B cell (primary cell): Measurements from ENCODE around the gene ZBTB34. TPM values are rescaled to one million over a fixed set of nuclear protein-coding genes. Genes with fewer than 3 reads are reported as not detected.
"Not testable (repeated sequence)": the region's sequence is repeated elsewhere in the genome, so short reads cannot be mapped to it uniquely, and the experiment has no call there.

Source experiments
- ATAC-seq: fragments of 200-7000 bp; cut with Tn5 transposase; one replicate; pipeline ENCODE4 v1.10.0; 2021; ENCODE audit warnings: low read depth, mild to moderate bottlenecking, moderate number of reproducible peaks, moderate library complexity
- CTCF ChIA-PET: fragments of 350-600 bp; sonication (Branson Sonifier 250); formaldehyde crosslinking; loops from one replicate; lab custom pipeline; 2021; ENCODE audit warnings: antibody characterized with exemption, inconsistent platforms; lab: Charles Lee
- POLR2A ChIA-PET: fragments of 350-600 bp; sonication (Branson Sonifier 250); formaldehyde crosslinking; loops from one replicate; lab custom pipeline; 2021; ENCODE audit warnings: antibody characterized with exemption; lab: Charles Lee
- DNase-seq: peaks from one replicate; pipeline ENCODE4 v3.0.0; 2013
- H2AFZ ChIP-seq: 2 replicates; pipeline ENCODE4 v1.6.1; 2012; ENCODE audit warnings: mild to moderate bottlenecking, low read depth, low read length; ENCODE audit not compliant: insufficient read depth, poor library complexity, severe bottlenecking
- H3K27ac ChIP-seq, 2 donors: 1 replicate in 1 of 2; 2 replicates in 1 of 2; pipeline ENCODE4 v1.5.1; 2012 to 2013; ENCODE audit warnings: low read length in 2 of 2, mild to moderate bottlenecking in 2 of 2, moderate library complexity in 1 of 2
- H3K27me3 ChIP-seq, 4 experiments: fragments of 200-600 bp in 1 of 4; sonication (generic) in 1 of 4; replicated peaks in 1 of 4; 1 replicate in 2 of 4; 2 replicates in 2 of 4; pipeline versions ENCODE4 v1.6.1 to v1.7.0; 2013 to 2016; ENCODE audit warnings: low read length in 3 of 4, mild to moderate bottlenecking in 2 of 4, mixed read lengths in 1 of 4, moderate library complexity in 1 of 4; ENCODE audit not compliant: insufficient read depth in 4 of 4, control insufficient read depth in 3 of 4; ENCODE audit errors: control extremely low read depth in 1 of 4
- H3K36me3 ChIP-seq, 2 experiments: replicated peaks in 1 of 2; 1 replicate in 1 of 2; 2 replicates in 1 of 2; pipeline versions ENCODE4 v1.6.1 to v1.7.1; 2013; ENCODE audit warnings: low read length in 1 of 2; ENCODE audit not compliant: insufficient read depth in 2 of 2, control insufficient read depth in 1 of 2; ENCODE audit errors: control extremely low read depth in 1 of 2, extremely low read depth in 1 of 2
- H3K4me1 ChIP-seq, 2 donors: fragments of 200-600 bp in 1 of 2; sonication (generic) in 1 of 2; 1 replicate in 1 of 2; 2 replicates in 1 of 2; pipeline versions ENCODE4 v1.5.1 to v1.6.1; 2013 to 2017; ENCODE audit warnings: low read length in 2 of 2; ENCODE audit not compliant: control insufficient read depth in 2 of 2, insufficient read depth in 2 of 2
- H3K4me2 ChIP-seq: replicated peaks from 2 replicates; pipeline ENCODE3; 2012; ENCODE audit warnings: mild to moderate bottlenecking, low read depth, low read length; ENCODE audit not compliant: poor library complexity, severe bottlenecking
- H3K4me3 ChIP-seq, 5 experiments: fragments of 200-600 bp in 1 of 5; sonication (generic) in 1 of 5; 1 replicate in 3 of 5; 2 replicates in 2 of 5; pipeline versions ENCODE4 v1.5.1 to v1.7.0; 2011 to 2016; ENCODE audit warnings: low read length in 4 of 5, mild to moderate bottlenecking in 4 of 5, low read depth in 2 of 5, control low read depth in 1 of 5, moderate library complexity in 1 of 5; ENCODE audit not compliant: insufficient read depth in 1 of 5; ENCODE audit errors: control extremely low read depth in 1 of 5, extremely low read depth in 1 of 5
- H3K79me2 ChIP-seq: fragments of 200-600 bp; sonication (generic); one replicate; pipeline ENCODE4 v1.6.0; 2016; ENCODE audit warnings: low read length; ENCODE audit not compliant: control insufficient read depth, insufficient read depth
- H3K9ac ChIP-seq: fragments of 200-600 bp; sonication (generic); 2 replicates; pipeline ENCODE4 v1.6.1; 2017; ENCODE audit warnings: mild to moderate bottlenecking, low read length, moderate library complexity
- H3K9me3 ChIP-seq, 3 donors: one replicate each; pipeline versions ENCODE4 v1.6.1 to v1.7.1; 2013; ENCODE audit warnings: low read length in 2 of 3; ENCODE audit not compliant: control insufficient read depth in 2 of 3, insufficient read depth in 1 of 3; ENCODE audit errors: control extremely low read depth in 1 of 3
- H4K20me1 ChIP-seq: 2 replicates; pipeline ENCODE4 v1.6.0; 2012; ENCODE audit warnings: mild to moderate bottlenecking, low read length; ENCODE audit not compliant: insufficient read depth, control insufficient read depth, poor library complexity, severe bottlenecking
- H3K27ac Mint-ChIP-seq: one replicate; pipeline ENCODE4 v1.8.0; 2021; ENCODE audit warnings: mixed read lengths
- H3K27me3 Mint-ChIP-seq: one replicate; pipeline ENCODE4 v1.8.0; 2021; ENCODE audit warnings: mixed read lengths
- H3K4me1 Mint-ChIP-seq: one replicate; pipeline ENCODE4 v1.8.0; 2021; ENCODE audit warnings: mixed read lengths
- H3K4me3 Mint-ChIP-seq: one replicate; pipeline ENCODE4 v1.8.0; 2021; ENCODE audit warnings: mixed read lengths
- H3K9me3 Mint-ChIP-seq: one replicate; pipeline ENCODE4 v1.8.0; 2022; ENCODE audit warnings: mixed read lengths; ENCODE audit not compliant: insufficient read depth
- CTCF ChIP-seq: fragments of 200-600 bp; IDR thresholded peaks from one replicate; pipeline ENCODE4 v1.8.0; 2022; ENCODE audit warnings: antibody characterized with exemption, mild to moderate bottlenecking
- EZH2 ChIP-seq: IDR thresholded peaks from 2 replicates; pipeline ENCODE4 v1.6.1; 2012; ENCODE audit warnings: borderline replicate concordance, low read depth, mild to moderate bottlenecking, moderate library complexity, low read length; ENCODE audit not compliant: insufficient read depth, poor library complexity, severe bottlenecking
- WGBS: methylation state at CpG from one replicate; pipeline ENCODE4 v1.1.5; 2013; ENCODE audit warnings: missing lambda C conversion rate; ENCODE audit not compliant: insufficient coverage; 5-methylcytosine and 5-hydroxymethylcytosine counted together
- intact Hi-C: fragments of 100-400 bp; cut with micrococcal nuclease; formaldehyde crosslinking; loops from one replicate; pipeline ENCODE4 v1.10.0; 2022
- polyA plus RNA-seq: library from polyadenylated mRNA; depleted of rRNA; stranded (reverse); fragments of >200 nt; gene quantifications from 2 replicates; pipeline ENCODE4 v1.2.3, GENCODE V29; 2012
- total RNA-seq, 2 donors: library from RNA; stranded (reverse); fragments of 120-200 nt in 1 of 2; gene quantifications; 1 replicate in 1 of 2; 2 replicates in 1 of 2; pipeline versions ENCODE4 v1.2.3 to v1.2.4, GENCODE V29; 2013 to 2022

Gene ZBTB34
- total and polyA plus RNA-seq, 2 donors (not counting 1 experiment from before 2014, with no cell fraction given), result 3.8 to 12.1 TPM

DNA sequence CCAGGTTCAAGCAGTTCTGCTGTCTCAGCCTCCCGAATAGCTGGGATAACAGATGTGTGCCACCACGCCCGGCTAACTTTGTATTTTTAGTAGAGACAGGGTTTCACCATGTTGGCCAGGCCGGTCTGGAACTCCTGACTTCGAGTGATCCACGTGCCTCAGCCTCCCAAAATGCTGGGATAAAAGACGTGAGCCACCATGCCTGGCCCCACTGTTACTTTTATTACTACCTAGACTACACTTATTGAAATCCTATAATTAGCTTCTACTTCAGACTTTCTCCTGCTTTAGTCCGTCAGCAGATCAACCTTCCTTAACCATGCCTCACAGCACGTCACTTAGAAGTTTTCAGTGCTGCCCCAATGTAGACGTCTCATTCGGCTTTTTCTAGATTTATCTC is 47.4 kb upstream of the ZBTB34 start:
- H3K9ac ChIP-seq, result no peak overlapping the region
- no peaks in the 10 kb centered on the region for H3K27me3 Mint-ChIP-seq
- WGBS, result 99% methylated on average over 9 of the region's 11 CpGs
- POLR2A ChIA-PET, result no interaction called here
- H3K9me3 Mint-ChIP-seq, result peaks cover 14% of the 10 kb centered on the region
- intact Hi-C loops, result no loop called here
- H3K4me3 Mint-ChIP-seq, result no peak overlapping the region
- no peak overlapping the region for H2AFZ ChIP-seq
- no peaks in the 10 kb centered on the region for H3K27me3 ChIP-seq
- no peak overlapping the region for H3K27ac ChIP-seq
- CTCF ChIA-PET, result no interaction called here
- H3K4me1 Mint-ChIP-seq, result peaks cover 12% of the 10 kb centered on the region
- no peak for DNase-seq
- peaks cover 4 to 23% (median 8%) of the 10 kb centered on the region in 3 donors for H3K9me3 ChIP-seq
- H3K4me2 ChIP-seq, result no peak overlapping the region
- peaks cover 12% of the 10 kb centered on the region for H4K20me1 ChIP-seq
- H3K4me3 ChIP-seq, result no peak overlapping the region
- no peak for ATAC-seq
- no peak overlapping the region for H3K27ac Mint-ChIP-seq
- no peaks in the 10 kb centered on the region for H3K4me1 ChIP-seq
- peaks cover 7 to 57% of the 10 kb centered on the region in 2 experiments for H3K36me3 ChIP-seq
- peaks cover 83% of the 10 kb centered on the region for H3K79me2 ChIP-seq
- TF ChIP-seq CTCF (no peak), EZH2 (no peak)

GRCh38 chr9:126814091-126814490 is 46.3 kb upstream of the ZBTB34 start:
- TF ChIP-seq EZH2, result no peak
- TF ChIP-seq CTCF, result no peak
- H3K27ac Mint-ChIP-seq, result no peak overlapping the region
- no peak overlapping the region for H3K4me2 ChIP-seq
- H3K27me3 Mint-ChIP-seq, result no peaks in the 10 kb centered on the region
- ChIA-PET POLR2A (no interaction called here), CTCF (interaction anchor here (0.6 kb wide), 1 partner anchor 33 kb away, joined by 3 read pairs; no protein-coding TSS in a partner anchor)
- H3K9ac ChIP-seq, result no peak overlapping the region
- H3K4me1 ChIP-seq, result no peaks in the 10 kb centered on the region
- peaks cover 85% of the 10 kb centered on the region for H3K79me2 ChIP-seq
- H3K27me3 ChIP-seq, result no peaks in the 10 kb centered on the region
- no peak overlapping the region for H3K27ac ChIP-seq
- peaks cover 6 to 29% (median 18%) of the 10 kb centered on the region in 3 donors for H3K9me3 ChIP-seq
- H3K36me3 ChIP-seq, result peaks cover 12 to 61% of the 10 kb centered on the region in 2 experiments
- H3K4me3 ChIP-seq, result no peak overlapping the region
- peaks cover 10% of the 10 kb centered on the region for H3K4me1 Mint-ChIP-seq
- intact Hi-C loops, result no loop called here
- no peak overlapping the region for H2AFZ ChIP-seq
- H4K20me1 ChIP-seq, result peaks cover 12% of the 10 kb centered on the region
- ATAC-seq (no peak), DNase-seq (no peak)
- H3K9me3 Mint-ChIP-seq, result peaks cover 18% of the 10 kb centered on the region
- no peak overlapping the region for H3K4me3 Mint-ChIP-seq

DNA sequence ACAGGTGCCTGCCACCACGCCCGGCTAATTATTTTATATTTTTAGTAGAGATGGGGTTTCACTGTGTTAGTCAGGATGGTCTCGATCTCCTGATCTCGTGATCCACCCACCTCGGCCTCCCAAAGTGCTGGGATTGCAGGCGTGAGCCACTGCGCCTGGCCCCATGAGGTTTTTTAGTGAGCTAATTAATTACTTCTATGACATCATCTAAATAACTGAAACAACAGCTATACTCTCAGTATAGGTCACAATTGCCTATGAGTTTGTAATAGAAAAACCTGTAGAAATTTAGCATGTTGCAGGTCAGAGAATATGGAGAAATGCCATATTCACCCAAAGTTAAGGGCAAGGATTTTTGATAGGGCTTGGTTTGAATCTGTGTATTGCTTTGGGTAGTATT is 42.8 kb upstream of the ZBTB34 start:
- CTCF ChIA-PET, H3K9ac ChIP-seq, H3K27ac Mint-ChIP-seq, POLR2A ChIA-PET, ATAC-seq, H3K4me2 ChIP-seq, H2AFZ ChIP-seq, H3K27ac ChIP-seq, intact Hi-C loops, H3K27me3 Mint-ChIP-seq, H3K4me3 Mint-ChIP-seq, DNase-seq, H3K4me3 ChIP-seq, H3K27me3 ChIP-seq, H3K4me1 ChIP-seq: not testable (repeated sequence)
- H3K9me3 Mint-ChIP-seq, result peaks cover 26% of the 10 kb centered on the region
- Histone ChIP-seq H3K79me2 (peaks cover 80% of the 10 kb centered on the region), H4K20me1 (peaks cover 17% of the 10 kb centered on the region), H3K36me3 (peaks cover 12 to 48% of the 10 kb centered on the region in 2 experiments), H3K9me3 (peaks cover 9 to 34% (median 31%) of the 10 kb centered on the region in 3 donors)
- H3K4me1 Mint-ChIP-seq, result peaks cover 13% of the 10 kb centered on the region
- no CpG with 5 or more reads among the region's 7 CpGs for WGBS
